Panc1 (cell line): ENCODE data around the gene GLE1.

ENCODE experiments used
- CTCF ChIP-seq: fragments of 450-650 bp; IDR thresholded peaks from 2 replicates; pipeline ENCODE4 v1.5.1; 2017; ENCODE audit warnings: mild to moderate bottlenecking
- POLR2AphosphoS5 ChIP-seq: IDR thresholded peaks from 2 replicates; pipeline ENCODE4 v1.6.1; 2012; ENCODE audit warnings: mild to moderate bottlenecking, low read depth, low read length, moderate library complexity
- REST ChIP-seq, 2 experiments: IDR thresholded peaks; 2 replicates each; pipeline ENCODE4 v1.6.1; 2011 to 2012; ENCODE audit warnings: low read depth in 2 of 2, control low read depth in 1 of 2, low read length in 1 of 2, mild to moderate bottlenecking in 1 of 2, moderate library complexity in 1 of 2; ENCODE audit not compliant: insufficient read depth in 1 of 2
- SIN3A ChIP-seq: IDR thresholded peaks from 2 replicates; pipeline ENCODE4 v1.6.1; 2012; ENCODE audit warnings: low read depth, mild to moderate bottlenecking, low read length, moderate library complexity, borderline replicate concordance; ENCODE audit not compliant: insufficient read depth
- TCF7L2 ChIP-seq: IDR thresholded peaks from 2 replicates; pipeline ENCODE4 v1.6.1; 2011; ENCODE audit warnings: mild to moderate bottlenecking, low read depth, low read length, inconsistent platforms

- no peak for TF ChIP-seq POLR2AphosphoS5
- TF ChIP-seq CTCF: no peak
- TF ChIP-seq REST (IDR thresholded peaks at IDR 0.05; ENCODE audit: insufficient read depth in 1 of 2, low read depth in 2 of 2, low read length in 1 of 2): no peak
- no peak for TF ChIP-seq SIN3A
- no peak for TF ChIP-seq TCF7L2
Observed at GRCh38 chr9:128457207-128457606, 47.3 kb upstream of the GLE1 start.
